ENCODE measurements around the gene NADK2.
A peak's percentile ranks its signal among the peaks of the same experiment; 100 is the strongest.

Gene NADK2

GRCh38 chr5:36239370-36240293 lies 2.1 kb downstream of the NADK2 start:
- peaks cover 34% of the 10 kb centered on the region for H3K79me2 ChIP-seq (ENCODE audit: low read length)

GRCh38 chr5:36238502-36239295 lies 3.0 kb downstream of the NADK2 start:
- TF ChIP-seq, protein P1, sequence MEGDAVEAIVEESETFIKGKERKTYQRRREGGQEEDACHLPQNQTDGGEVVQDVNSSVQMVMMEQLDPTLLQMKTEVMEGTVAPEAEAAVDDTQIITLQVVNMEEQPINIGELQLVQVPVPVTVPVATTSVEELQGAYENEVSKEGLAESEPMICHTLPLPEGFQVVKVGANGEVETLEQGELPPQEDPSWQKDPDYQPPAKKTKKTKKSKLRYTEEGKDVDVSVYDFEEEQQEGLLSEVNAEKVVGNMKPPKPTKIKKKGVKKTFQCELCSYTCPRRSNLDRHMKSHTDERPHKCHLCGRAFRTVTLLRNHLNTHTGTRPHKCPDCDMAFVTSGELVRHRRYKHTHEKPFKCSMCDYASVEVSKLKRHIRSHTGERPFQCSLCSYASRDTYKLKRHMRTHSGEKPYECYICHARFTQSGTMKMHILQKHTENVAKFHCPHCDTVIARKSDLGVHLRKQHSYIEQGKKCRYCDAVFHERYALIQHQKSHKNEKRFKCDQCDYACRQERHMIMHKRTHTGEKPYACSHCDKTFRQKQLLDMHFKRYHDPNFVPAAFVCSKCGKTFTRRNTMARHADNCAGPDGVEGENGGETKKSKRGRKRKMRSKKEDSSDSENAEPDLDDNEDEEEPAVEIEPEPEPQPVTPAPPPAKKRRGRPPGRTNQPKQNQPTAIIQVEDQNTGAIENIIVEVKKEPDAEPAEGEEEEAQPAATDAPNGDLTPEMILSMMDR (IDR thresholded peaks at IDR 0.05; ENCODE audit: low read depth, low read length) = no peak
- TF ChIP-seq EZH2phosphoT487 (IDR thresholded peaks at IDR 0.05; ENCODE audit: low read depth) = no peak
- H4K20me1 ChIP-seq (ENCODE audit: insufficient read depth, low read length) = peaks cover 3% of the 10 kb centered on the region; the same call in 1 of the 2 replicates
- H3K4me1 ChIP-seq (ENCODE audit: low read length) = peaks cover 38% of the 10 kb centered on the region
- no peak overlapping the region for H2AFZ ChIP-seq (ENCODE audit: low read depth, low read length)
- peaks cover 34% of the 10 kb centered on the region for H3K79me2 ChIP-seq (ENCODE audit: low read length)
- H3K36me3 ChIP-seq (replicated peaks; ENCODE audit: low read depth, low read length) = no peaks in the 10 kb centered on the region
- H3K4me2 ChIP-seq (ENCODE audit: low read length) = no peak overlapping the region
- no peak overlapping the region for H3K4me3 ChIP-seq (ENCODE audit: low read length)
- H3K9ac ChIP-seq (ENCODE audit: low read length) = no peak overlapping the region
- no peaks in the 10 kb centered on the region for H3K9me3 ChIP-seq (ENCODE audit: insufficient read depth, low read length)
- no peak overlapping the region for H3K27ac ChIP-seq (ENCODE audit: low read length)
- no peaks in the 10 kb centered on the region for H3K27me3 ChIP-seq (ENCODE audit: low read depth, low read length)

More at GRCh38 chr5:36239370-36240293, 2.1 kb downstream of the NADK2 start:
- Histone ChIP-seq H2AFZ (ENCODE audit: low read depth, low read length) (no peak overlapping the region), H3K27me3 (ENCODE audit: low read depth, low read length) (no peaks in the 10 kb centered on the region), H4K20me1 (ENCODE audit: insufficient read depth, low read length) (peaks cover 3% of the 10 kb centered on the region; the same call in 1 of the 2 replicates), H3K9ac (ENCODE audit: low read length) (no peak overlapping the region), H3K9me3 (ENCODE audit: insufficient read depth, low read length) (no peaks in the 10 kb centered on the region), H3K4me1 (ENCODE audit: low read length) (peaks cover 38% of the 10 kb centered on the region), H3K27ac (ENCODE audit: low read length) (no peak overlapping the region), H3K4me3 (ENCODE audit: low read length) (0 out of 2 replicates have a peak overlapping the region, but pooled peaks have one; percentile 99), H3K36me3 (replicated peaks; ENCODE audit: low read depth, low read length) (no peaks in the 10 kb centered on the region), H3K4me2 (ENCODE audit: low read length) (peak overlapping the region; percentile 84)
- no peak for TF ChIP-seq EZH2phosphoT487 (IDR thresholded peaks at IDR 0.05; ENCODE audit: low read depth)
- TF ChIP-seq, protein P1 (IDR thresholded peaks at IDR 0.05; ENCODE audit: low read depth, low read length) = no peak

GRCh38 chr5:36237751-36238150 lies 4.0 kb downstream of the NADK2 start:
- Histone ChIP-seq H3K4me2 (ENCODE audit: low read length) (no peak overlapping the region), H3K9me3 (ENCODE audit: insufficient read depth, low read length) (no peaks in the 10 kb centered on the region), H3K4me1 (ENCODE audit: low read length) (peaks cover 36% of the 10 kb centered on the region), H3K27me3 (ENCODE audit: low read depth, low read length) (no peaks in the 10 kb centered on the region), H3K36me3 (replicated peaks; ENCODE audit: low read depth, low read length) (no peaks in the 10 kb centered on the region), H3K9ac (ENCODE audit: low read length) (no peak overlapping the region), H3K27ac (ENCODE audit: low read length) (no peak overlapping the region), H4K20me1 (ENCODE audit: insufficient read depth, low read length) (peaks cover 3% of the 10 kb centered on the region; the same call in 1 of the 2 replicates), H3K4me3 (ENCODE audit: low read length) (no peak overlapping the region), H2AFZ (ENCODE audit: low read depth, low read length) (no peak overlapping the region), H3K79me2 (ENCODE audit: low read length) (peaks cover 32% of the 10 kb centered on the region)
- TF ChIP-seq EZH2phosphoT487 (IDR thresholded peaks at IDR 0.05; ENCODE audit: low read depth) = no peak
- TF ChIP-seq, protein P1 (IDR thresholded peaks at IDR 0.05; ENCODE audit: low read depth, low read length) = no peak

DNA sequence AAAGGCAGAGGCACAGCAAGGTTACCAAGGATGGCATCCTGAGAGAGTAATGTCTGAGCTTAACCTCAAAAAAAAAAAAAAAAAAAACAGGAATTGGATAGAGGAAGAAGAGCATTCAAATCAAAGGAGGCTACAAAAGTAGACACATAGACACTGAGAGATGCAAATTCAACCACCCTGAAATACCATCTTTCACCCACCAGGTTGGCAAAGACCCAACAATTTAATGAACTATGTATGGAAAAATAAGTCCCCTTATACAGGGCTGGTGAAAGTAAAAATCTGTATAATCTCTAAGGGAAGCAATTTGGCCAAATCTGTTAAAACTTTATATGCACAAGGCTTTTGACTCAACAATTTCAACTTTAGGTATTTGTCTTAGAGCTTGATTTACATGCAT lies 4.9 kb downstream of the NADK2 start:
- no peaks in the 10 kb centered on the region for H3K27me3 ChIP-seq (ENCODE audit: low read depth, low read length)
- no peak overlapping the region for H3K27ac ChIP-seq (ENCODE audit: low read length)
- peaks cover 29% of the 10 kb centered on the region for H3K79me2 ChIP-seq (ENCODE audit: low read length)
- peak overlapping the region; percentile 37 for H3K4me2 ChIP-seq (ENCODE audit: low read length)
- no peaks in the 10 kb centered on the region for H3K36me3 ChIP-seq (replicated peaks; ENCODE audit: low read depth, low read length)
- H3K9me3 ChIP-seq (ENCODE audit: insufficient read depth, low read length) = no peaks in the 10 kb centered on the region
- no peak overlapping the region for H2AFZ ChIP-seq (ENCODE audit: low read depth, low read length)
- TF ChIP-seq, protein P1 (IDR thresholded peaks at IDR 0.05; ENCODE audit: low read depth, low read length) = no peak
- no peak for TF ChIP-seq EZH2phosphoT487 (IDR thresholded peaks at IDR 0.05; ENCODE audit: low read depth)
- H3K4me1 ChIP-seq (ENCODE audit: low read length) = peaks cover 33% of the 10 kb centered on the region
- no peak overlapping the region for H3K4me3 ChIP-seq (ENCODE audit: low read length)
- H4K20me1 ChIP-seq (ENCODE audit: insufficient read depth, low read length) = peaks cover 3% of the 10 kb centered on the region; the same call in 1 of the 2 replicates
- H3K9ac ChIP-seq (ENCODE audit: low read length) = no peak overlapping the region

Measured in OCI-LY3 (cell line).